M059J (cell line): ENCODE data around the gene CFAP161. TPM values are rescaled to one million over a fixed set of nuclear protein-coding genes. Genes with fewer than 3 reads are reported as not detected.
"Not testable (repeated sequence)": the region's sequence is repeated elsewhere in the genome, so short reads cannot be mapped to it uniquely, and the experiment has no call there.

ENCODE experiments used
- DNase-seq: peaks from one replicate; pipeline ENCODE4 v3.0.0-alpha.2; 2012; ENCODE audit warnings: low read depth
- total RNA-seq: library from RNA; depleted of rRNA; stranded (reverse); fragments of >200 nt; shearing (Covaris generic); gene quantifications from 2 replicates; pipeline ENCODE4 v1.2.3, GENCODE V29; 2014

The CFAP161 gene
- total RNA-seq, 1 experiment from 2014 or later, result not detected

- no peak for DNase-seq
These were observed 23.8 kb downstream of the CFAP161 start for GRCh38 chr15:81157939-81158223.

GRCh38 chr15:81158561-81158960 lies 24.5 kb downstream of the CFAP161 start:
- DNase-seq, result not testable (repeated sequence)

- peak; percentile 13 for DNase-seq
These were observed 26.5 kb downstream of the CFAP161 start for GRCh38 chr15:81160312-81161159.

- no peak for DNase-seq
These were observed 27.1 kb downstream of the CFAP161 start for GRCh38 chr15:81161160-81161673.

GRCh38 chr15:81161851-81162250 lies 27.8 kb downstream of the CFAP161 start:
- no peak for DNase-seq

- peak; percentile 7 for DNase-seq
These were observed 30.1 kb downstream of the CFAP161 start for GRCh38 chr15:81163961-81164800.

GRCh38 chr15:81165535-81165934 lies 31.5 kb downstream of the CFAP161 start:
- DNase-seq, result no peak

GRCh38 chr15:81166636-81167305 lies 32.7 kb downstream of the CFAP161 start:
- no peak for DNase-seq

GRCh38 chr15:81168131-81168526 lies 34.1 kb downstream of the CFAP161 start:
- DNase-seq, result no peak

- no peak for DNase-seq
These were observed 34.6 kb downstream of the CFAP161 start for GRCh38 chr15:81168644-81169043.

GRCh38 chr15:81170511-81170910 lies 36.4 kb downstream of the CFAP161 start:
- no peak for DNase-seq

- DNase-seq, result no peak
These were observed 37.2 kb downstream of the CFAP161 start for GRCh38 chr15:81171286-81171685.

- DNase-seq, result no peak
These were observed 40.2 kb downstream of the CFAP161 start for GRCh38 chr15:81174125-81174791.

GRCh38 chr15:81174792-81175327 lies 40.8 kb downstream of the CFAP161 start:
- no peak for DNase-seq

GRCh38 chr15:81175496-81175895 lies 41.4 kb downstream of the CFAP161 start:
- no peak for DNase-seq

GRCh38 chr15:81176291-81176893 lies 42.3 kb downstream of the CFAP161 start:
- DNase-seq, result no peak

- no peak for DNase-seq
These were observed 44.3 kb downstream of the CFAP161 start for GRCh38 chr15:81178365-81178764.

- no peak for DNase-seq
These were observed 47.1 kb downstream of the CFAP161 start for GRCh38 chr15:81181220-81181619.

- no peak for DNase-seq
These were observed 48.1 kb downstream of the CFAP161 start for GRCh38 chr15:81182031-81182755.

GRCh38 chr15:81182756-81183438 lies 48.8 kb downstream of the CFAP161 start:
- no peak for DNase-seq
